Hippocampal formation (tissue), 2 donors: ENCODE results near the gene TIMM17A.

Experiments used
- DNase-seq, 2 donors: peaks; one replicate each; lab custom pipeline; 2025; lab: John Stamatoyannopoulos, UW

The TIMM17A gene

DNA sequence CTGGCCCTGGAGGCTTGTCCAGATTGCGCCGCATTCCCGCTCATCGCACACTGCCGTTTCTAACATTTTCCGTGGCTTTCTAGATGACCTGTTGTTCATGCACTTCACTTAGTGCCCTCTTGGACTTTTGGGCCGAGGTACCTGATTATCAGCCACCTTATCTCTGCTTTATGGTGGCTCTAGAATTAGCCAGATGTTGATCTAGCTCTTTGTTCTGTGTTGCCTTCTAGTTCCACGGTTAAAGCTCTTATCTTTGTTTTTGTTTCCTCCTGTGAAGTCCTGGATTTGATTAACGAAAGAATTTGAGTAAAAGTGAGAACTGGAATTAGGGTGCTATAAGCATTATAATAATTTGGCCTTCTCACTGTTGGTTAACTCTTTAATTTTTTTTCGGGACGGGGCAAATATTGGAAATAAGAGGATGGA is 28.1 kb downstream of the TIMM17A start:
- DNase-seq = no peak

DNA sequence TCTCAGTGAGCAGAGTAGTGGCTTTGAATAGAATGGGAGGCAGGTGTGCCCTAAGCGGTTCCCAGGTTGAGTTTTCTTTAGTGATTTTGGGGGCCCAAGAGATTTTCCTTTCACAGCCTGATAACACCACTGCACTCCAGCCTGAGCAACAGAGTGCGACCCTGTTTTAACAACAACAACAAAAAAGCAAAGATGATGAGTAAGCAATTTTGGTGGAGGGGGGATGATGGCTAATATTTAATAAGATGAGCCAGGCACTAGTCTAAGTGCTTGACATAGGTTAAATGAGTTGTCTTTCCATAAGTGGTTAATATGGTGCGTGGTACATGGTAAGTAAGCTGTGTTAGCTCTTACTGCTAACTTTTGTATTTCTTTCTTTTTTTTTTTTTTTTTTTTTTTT is 29.1 kb downstream of the TIMM17A start:
- no peak for DNase-seq

DNA sequence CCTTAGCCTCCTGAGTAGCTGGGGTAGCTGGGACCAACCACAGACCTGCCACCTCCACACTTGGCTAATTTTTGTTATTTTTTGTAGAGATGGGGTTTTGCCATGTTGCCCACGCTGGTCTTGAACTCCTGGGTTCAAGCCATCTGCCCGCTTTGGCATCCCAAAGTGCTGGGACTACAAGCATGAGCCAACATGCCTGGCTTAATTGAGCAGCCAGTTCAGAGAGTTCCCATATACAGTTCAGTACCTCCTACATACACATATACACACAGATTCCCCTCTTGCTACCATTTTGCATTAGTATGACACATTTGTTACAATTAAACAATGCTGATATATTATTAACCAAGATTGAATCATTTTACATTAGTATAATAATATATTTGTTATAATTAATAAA is 30.1 kb downstream of the TIMM17A start:
- DNase-seq = no peak

DNA sequence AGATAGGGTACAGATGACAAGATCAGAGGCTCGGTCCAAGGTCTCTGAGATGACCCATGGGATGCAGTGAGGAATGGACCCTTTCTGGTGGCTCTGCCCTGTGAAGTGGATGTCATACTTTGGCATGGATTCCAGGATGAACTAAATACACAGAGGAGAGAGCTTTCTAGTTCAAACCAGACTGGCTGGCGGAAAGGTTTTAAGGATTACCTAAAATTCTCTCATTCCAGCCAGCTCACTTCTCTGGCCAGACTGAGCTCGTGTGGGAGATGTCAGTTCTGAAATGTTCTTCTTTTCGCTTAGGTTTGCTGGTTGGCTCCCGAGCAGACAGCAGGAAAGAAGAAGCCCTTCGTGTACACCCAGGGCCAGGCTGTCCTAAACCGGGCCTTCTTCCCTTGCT is 33.3 kb downstream of the TIMM17A start:
- no peak for DNase-seq

DNA sequence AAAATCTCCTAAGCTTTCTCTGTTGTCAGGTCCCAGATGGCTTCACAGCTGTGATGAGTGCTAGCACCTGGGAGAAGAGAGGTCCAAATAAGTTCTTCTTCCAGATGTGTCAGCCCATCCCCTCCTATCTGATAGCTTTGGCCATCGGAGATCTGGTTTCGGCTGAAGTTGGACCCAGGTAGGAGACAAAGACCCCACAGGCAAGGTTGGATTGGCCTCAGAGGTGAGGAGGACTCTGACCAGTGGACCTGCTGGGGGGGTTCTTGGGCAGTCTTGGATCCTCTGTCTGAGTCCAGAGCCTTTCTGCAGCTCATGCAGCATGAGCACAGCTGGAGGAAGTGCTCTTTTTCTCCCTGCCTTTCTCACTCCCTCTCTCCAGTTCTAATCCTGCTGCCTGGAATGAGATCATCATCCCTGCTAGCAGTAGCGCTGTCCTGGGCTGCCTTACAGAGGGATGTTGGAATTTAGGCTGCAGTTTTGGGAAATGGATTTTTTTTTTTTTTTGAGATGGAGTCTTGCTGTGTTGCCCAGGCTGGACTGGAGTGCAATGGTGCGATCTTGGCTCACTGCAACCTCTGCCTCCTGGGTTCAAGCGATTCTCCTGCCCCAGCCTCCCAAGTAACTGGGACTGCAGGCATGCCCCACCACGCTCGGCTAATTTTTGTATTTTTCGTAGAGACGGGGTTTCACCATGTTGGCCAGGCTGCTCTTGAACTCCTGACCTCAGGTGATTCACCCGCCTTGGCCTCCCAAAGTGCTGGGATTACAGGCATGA is 34.2 kb downstream of the TIMM17A start:
- DNase-seq = no peak

DNA sequence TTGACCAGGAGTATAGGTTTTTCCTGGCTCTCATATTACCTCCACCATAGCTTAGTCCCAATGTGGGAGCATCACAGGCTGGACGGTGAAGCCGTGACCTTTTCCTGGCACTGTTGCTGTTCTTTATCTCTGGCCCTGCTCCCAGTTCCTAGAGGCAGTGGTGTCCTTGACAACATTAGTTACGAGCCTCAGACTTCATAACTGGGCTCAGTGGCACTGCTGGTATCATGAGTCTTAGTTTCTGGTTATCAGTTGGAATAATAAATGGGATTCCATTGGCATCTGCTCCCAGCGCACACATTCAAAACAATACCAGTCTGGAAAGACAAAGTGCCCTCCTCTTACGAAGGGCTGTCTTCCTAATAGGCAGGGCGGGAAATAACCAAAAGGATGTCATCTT is 35.1 kb downstream of the TIMM17A start:
- no peak for DNase-seq

DNA sequence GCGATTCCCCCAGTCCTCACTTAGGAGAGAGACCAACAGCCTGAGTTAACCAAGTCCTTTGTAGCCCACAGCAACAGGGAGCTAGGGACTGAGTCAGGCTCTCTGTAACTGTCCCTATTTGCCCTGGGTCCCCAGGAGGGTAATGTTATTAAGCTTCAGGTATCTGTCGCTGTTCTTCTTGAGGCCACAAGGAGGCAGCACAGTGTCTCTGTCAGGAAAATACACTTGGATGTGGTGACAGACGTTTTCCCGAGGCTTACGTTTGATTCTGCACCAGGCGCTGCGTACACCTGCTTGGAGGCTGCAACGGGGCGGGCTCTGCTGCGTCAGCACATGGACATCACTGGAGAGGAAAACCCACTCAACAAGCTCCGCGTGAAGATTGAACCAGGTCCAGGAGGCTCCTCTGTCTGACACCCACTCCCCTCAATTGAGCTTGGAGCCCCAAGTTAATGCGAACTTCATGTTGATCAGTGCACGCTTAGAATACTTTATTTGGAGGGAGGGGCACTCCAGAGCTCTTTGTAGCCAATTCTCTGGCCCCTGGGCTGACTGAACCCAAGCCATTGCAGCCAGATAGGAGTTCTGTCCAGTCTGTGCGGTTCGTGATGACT is 44.4 kb downstream of the TIMM17A start:
- DNase-seq = peak in 1 of 2 donors; percentile 13

DNA sequence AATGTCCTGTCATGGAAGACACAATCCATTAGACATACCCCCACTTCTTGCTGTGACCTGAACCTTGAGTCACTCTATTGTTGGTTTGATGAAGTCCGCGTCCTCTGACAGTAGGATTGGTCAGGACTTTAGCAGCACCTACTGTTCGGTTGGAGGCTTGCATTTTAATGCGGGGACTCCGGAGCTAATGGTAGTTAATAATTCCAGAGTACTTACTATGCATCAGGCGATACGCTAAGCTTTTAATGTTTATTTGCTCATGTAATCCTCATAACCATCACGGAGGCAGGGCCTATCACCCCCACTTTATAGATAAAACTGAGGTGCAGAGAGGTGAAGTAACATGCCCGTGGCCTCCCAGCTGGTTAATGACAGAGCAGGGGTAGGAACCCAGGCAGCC is 47.2 kb downstream of the TIMM17A start:
- no peak for DNase-seq

DNA sequence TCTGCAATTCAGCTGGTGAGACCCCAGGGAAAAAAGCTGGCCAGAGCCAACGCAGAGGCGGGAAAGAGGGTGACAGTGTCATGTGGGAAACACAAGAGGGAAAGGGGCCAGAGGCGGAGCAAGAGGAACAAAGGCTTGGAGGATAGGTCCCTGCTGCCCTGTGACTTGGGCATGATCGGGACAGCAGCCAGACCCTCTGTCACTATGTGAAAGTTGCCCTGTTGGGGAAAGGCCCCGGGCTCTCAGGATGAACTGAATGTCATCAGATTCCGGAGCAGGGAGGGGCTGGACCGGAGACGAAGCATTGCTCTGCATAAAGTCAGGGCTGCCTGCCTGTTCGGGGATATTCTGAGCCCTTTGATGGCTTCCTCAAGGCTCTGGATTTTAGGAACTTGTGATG is 49.4 kb downstream of the TIMM17A start:
- DNase-seq = no peak

DNA sequence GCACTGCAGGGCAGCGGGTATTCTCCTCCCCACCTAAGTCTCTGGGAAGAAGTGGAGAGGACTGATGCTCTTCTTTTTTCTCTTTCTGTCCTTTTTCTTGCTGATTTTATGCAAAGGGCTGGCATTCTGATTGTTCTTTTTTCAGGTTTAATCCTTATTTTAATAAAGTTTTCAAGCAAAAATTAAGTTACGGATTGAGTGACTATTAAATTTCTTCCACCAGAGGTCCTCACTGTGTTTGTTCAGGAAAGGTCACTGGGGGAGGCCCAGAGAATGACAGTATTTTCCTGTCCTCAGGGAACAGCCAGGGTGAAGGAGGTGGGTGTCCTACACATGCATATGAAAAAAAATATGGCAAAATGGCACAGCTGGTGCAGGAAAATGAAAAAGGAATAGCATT is 50.7 kb downstream of the TIMM17A start:
- peak in 1 of 2 donors; percentile 3 for DNase-seq

DNA sequence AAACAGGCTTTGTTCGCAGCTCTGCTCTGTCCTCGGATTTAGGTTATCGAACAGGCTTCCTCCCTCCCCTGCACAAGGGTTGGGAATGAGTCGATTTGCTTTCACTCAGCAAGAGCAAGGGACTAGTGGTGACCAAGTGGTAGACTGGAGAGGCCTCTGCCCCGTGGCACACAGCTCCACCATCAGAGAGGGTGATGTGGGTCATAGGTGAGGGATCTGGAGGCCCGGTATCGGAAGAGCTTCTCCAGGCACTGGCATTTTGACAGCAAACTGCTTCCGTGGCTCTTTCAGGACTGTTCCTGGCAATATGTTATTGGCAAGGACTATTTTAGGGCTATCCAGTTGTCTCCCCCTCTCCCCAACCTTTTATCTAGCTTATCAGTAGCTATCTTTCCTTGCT is 52.0 kb downstream of the TIMM17A start:
- no peak for DNase-seq

DNA sequence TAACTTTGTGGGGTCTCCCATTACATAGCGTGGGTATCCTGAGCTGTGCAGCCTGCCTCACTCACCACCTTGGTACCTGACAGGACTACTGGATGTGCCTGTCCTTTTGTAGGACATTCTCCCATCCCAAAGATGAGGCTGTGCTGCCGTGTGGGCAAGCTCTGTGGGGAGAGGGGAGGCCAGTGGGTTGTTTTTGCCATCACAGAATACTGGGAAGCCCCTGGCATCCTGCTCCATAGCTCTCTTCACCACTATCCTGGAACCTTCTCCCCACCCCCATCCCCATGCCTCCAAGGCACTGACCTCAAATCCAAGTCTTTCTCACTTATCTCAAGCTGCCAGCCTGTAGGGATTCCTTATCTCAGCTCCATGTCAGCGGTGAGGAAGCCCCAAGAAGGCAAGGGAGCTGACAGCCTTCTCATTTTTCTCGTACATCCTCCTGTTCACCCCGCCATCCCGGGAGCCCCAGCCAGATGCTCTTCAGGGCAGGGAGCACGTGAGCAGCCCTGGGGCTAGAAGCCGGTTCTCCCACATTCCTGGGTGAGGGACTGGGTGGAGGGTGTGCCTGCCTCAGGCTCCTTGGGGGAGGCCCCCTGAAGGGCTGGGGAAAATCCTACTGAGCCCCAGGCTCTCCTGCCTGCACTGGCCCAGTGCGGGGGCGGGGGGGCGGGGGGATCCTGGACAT is 52.6 kb downstream of the TIMM17A start:
- DNase-seq = no peak

DNA sequence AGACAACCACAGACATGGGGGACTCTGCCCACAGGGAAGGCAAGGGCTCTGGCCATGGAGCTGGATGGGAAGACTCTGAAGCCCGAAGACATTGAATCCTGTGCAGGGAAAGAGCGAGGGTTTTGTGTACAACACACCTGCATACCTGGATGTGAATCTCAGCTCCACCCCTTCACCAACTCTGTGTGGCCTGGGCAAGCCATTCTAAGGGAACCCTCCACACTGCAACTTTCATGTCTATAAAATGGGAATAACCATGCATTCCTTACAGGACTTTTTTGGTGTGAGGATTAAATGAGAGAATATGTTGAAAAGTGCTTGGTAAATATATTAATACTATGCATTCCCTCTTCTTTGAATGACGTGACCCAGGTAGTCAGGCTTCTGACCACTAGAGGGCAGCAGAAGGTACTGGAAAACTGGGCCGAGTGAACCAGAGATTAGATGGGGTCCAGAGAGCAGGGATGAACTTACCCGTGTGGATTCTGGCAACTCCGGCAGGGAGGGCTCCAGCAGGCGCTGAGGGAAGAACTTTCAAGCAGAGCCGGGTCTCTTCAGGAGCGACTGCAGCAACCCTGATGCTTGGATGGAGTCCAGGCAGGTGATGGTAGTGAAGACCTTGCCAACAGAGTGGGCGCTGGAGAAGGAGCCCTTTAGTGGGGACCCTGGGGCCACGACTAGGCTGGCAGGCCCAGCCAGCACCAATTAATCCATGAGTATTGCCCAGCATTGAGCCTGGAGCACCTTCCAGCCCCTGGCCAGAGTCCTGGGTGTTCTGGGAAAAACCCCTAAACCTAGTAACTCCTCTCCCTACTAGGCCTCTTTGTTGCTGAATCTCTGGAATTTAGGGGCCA is 54.2 kb downstream of the TIMM17A start:
- peak; percentile 58 to 70 for DNase-seq

DNA sequence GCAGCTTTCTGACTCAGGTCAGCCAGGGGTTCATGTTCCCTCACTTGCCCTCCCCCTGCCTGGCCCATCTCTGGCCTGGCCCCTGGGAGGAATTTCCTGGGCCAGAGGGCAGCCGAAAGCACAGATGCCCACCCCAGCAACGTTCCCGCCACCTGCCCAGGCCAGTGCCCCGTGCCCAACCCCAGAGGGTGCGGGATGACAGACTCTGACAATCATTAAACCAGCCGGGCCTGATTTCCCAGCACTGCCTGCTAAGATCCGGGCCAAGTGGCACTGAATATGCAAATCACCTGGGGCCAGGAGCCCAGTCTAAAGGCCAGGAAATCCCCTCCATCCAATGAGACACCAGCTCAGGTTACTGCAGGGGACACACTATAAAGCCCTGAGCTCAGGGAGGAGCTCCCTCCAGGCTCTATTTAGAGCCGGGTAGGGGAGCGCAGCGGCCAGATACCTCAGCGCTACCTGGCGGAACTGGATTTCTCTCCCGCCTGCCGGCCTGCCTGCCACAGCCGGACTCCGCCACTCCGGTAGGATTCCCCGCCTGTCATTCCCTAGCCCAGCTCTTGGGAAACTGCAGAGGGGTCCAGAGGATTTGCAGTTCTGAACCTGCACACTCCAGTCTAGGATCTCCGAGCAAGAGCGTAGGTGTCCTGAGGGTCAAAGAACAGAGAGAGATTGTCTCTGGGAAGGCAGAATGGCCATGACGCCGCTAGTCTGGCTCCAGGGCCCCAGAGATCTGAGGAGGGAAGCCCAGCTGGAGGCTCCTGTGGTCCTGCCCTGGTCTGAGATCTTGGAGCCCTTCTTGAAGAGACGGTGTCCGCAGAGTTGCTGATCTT is 55.1 kb downstream of the TIMM17A start, which contains the start of gene ELF3:
TSS of gene ELF3 (plus strand) at position 408 of the 836 bp plus-strand sequence. CDS start 550 bp downstream, outside the sequence.
- DNase-seq = no peak

DNA sequence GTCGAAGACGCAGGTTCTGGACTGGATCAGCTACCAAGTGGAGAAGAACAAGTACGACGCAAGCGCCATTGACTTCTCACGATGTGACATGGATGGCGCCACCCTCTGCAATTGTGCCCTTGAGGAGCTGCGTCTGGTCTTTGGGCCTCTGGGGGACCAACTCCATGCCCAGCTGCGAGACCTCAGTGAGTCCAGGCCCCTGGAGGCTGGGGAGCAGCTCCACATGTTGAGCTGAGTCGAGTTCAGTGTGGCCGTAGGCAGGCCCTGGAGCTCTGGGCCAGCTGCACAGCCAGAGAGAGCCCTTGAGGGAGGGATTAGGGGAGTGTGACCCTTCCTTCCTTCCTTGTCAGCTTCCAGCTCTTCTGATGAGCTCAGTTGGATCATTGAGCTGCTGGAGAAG is 56.7 kb downstream of the TIMM17A start:
- no peak for DNase-seq

DNA sequence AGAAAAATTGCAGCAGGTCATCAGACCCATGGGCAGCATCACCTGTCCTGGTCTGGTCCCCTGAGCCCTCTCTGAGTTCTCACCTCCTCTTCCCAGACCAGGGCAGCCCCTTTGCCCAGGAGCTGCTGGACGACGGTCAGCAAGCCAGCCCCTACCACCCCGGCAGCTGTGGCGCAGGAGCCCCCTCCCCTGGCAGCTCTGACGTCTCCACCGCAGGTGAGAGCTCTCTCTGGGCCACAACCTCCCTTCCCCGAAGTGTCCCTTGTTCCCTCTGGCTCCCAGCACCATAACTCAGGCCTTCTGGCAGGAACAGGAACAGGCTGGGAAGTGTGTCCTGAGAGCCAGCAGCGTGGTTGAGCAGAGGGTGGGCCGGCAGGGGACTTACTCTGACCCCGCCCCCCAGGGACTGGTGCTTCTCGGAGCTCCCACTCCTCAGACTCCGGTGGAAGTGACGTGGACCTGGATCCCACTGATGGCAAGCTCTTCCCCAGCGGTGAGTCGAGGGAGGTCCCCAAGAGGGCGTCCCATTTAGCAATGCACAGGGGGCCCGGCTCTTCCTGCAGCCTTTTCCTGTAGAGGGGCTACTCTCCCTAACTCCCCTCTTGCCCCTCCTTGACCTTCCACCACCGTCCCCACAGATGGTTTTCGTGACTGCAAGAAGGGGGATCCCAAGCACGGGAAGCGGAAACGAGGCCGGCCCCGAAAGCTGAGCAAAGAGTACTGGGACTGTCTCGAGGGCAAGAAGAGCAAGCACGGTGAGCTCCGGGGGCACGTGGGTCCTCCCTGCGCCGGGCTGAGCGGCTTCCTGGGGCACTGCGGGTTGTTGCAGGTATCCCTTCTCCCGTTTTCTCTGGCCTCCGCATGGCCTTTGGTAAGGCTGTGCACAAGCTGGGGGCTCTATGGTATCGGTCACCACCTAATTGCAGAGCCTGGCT is 57.5 kb downstream of the TIMM17A start:
- no peak for DNase-seq

DNA sequence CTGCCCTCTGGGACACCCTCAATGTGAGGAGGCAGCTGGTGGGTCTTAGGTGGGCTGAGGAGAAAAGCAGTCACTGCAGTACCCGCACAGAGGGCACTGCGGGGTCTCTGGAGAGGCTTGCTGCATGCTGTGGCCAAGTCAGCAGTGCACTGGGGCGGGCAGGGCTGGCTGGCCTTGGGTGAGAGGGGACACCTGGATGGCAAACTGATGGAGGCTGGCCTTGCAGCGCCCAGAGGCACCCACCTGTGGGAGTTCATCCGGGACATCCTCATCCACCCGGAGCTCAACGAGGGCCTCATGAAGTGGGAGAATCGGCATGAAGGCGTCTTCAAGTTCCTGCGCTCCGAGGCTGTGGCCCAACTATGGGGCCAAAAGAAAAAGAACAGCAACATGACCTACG is 58.3 kb downstream of the TIMM17A start:
- DNase-seq = no peak

DNA sequence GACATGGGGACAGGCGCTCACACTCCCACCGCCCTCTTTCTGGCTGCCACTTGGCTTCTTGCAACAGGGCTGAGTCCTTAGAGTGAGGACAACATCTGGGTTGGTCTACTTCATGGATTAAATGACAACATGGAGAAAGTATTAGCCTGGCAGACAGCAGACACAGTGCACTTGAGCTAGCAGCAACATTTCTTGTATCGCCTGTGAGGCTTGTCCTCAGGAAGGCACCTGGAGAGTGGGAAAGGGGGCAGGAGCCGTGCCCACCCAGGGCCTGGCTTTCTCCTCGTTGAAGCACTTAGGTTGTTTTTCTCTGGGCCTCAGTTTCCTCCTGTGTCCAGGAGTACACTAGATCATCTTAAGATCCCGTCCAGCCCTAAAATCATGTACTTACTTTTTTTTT is 58.8 kb downstream of the TIMM17A start:
- no peak for DNase-seq

DNA sequence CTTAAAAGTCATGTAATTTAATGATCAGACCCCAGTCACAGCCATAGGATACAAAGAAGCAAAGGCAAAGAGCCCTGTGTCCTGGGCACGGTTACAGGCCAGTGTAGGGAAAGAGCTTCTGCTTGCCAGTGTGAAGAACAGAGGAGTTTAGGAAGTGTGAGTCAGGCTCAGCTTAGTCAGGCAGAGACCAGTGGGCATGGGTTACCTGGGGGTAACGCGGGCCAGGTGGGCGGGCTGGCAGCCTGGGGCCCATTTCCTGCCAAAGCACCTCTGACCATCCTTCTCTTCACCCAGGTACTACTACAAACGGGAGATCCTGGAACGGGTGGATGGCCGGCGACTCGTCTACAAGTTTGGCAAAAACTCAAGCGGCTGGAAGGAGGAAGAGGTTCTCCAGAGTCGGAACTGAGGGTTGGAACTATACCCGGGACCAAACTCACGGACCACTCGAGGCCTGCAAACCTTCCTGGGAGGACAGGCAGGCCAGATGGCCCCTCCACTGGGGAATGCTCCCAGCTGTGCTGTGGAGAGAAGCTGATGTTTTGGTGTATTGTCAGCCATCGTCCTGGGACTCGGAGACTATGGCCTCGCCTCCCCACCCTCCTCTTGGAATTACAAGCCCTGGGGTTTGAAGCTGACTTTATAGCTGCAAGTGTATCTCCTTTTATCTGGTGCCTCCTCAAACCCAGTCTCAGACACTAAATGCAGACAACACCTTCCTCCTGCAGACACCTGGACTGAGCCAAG is 59.8 kb downstream of the TIMM17A start:
- no peak for DNase-seq

DNA sequence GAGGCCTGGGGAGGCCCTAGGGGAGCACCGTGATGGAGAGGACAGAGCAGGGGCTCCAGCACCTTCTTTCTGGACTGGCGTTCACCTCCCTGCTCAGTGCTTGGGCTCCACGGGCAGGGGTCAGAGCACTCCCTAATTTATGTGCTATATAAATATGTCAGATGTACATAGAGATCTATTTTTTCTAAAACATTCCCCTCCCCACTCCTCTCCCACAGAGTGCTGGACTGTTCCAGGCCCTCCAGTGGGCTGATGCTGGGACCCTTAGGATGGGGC is 60.3 kb downstream of the TIMM17A start:
- no peak for DNase-seq
